ENCODE data around the gene SSR1. TPM values are rescaled to one million over a fixed set of nuclear protein-coding genes. Genes with fewer than 3 reads are reported as not detected.

The SSR1 gene
- total and polyA plus RNA-seq, 9 of the 15 experiments (the other 6 are each of a cell fraction or from before 2014, with no cell fraction given), result 87.7 to 220 (median 144) TPM

GRCh38 chr6:7312616-7313504, at the start of gene SSR1 (continued):
- TF ChIP-seq AFF1 (IDR thresholded peaks at IDR 0.05; ENCODE audit: low read depth in 1 of 2, partially characterized antibody in 2 of 2), result no peak
- TF ChIP-seq SREBF2 (CRISPR knock-in tag; IDR thresholded peaks at IDR 0.05), result no peak
- peak; percentile 40; the same call in 1 of the 2 replicates for TF ChIP-seq ATF1 (CRISPR knock-in tag; IDR thresholded peaks at IDR 0.05)
- TF ChIP-seq ATF1 (tag; IDR thresholded peaks at IDR 0.05), result peak; percentile 71
- no peak for TF ChIP-seq ZNF197 (CRISPR knock-in tag; IDR thresholded peaks at IDR 0.05; ENCODE audit: low read depth)
- TF ChIP-seq HDAC6 (IDR thresholded peaks at IDR 0.05; ENCODE audit: low read depth, low read length), result no peak; the same call in 1 of the 2 replicates
- TF ChIP-seq RAD21 (CRISPR knock-in tag; conservative IDR thresholded peaks at IDR 0.05 in 1 of 2, IDR thresholded peaks at IDR 0.05 in 1 of 2), result no peak
- TF ChIP-seq L3MBTL2 (IDR thresholded peaks at IDR 0.05), result peak; percentile 89
- TF ChIP-seq ZNF785 (CRISPR knock-in tag; IDR thresholded peaks at IDR 0.05), result no peak
- TF ChIP-seq ZBTB1 (CRISPR knock-in tag; IDR thresholded peaks at IDR 0.05; ENCODE audit: borderline replicate concordance, low read depth), result peak; percentile 96
- TF ChIP-seq ASH1L (IDR thresholded peaks at IDR 0.05; ENCODE audit: borderline replicate concordance, low read depth, partially characterized antibody), result no peak
- TF ChIP-seq ZNF436 (CRISPR knock-in tag; IDR thresholded peaks at IDR 0.05), result no peak
- TF ChIP-seq ZNF696 (CRISPR knock-in tag; conservative IDR thresholded peaks at IDR 0.05), result no peak
- no peak for TF ChIP-seq PBX2 (CRISPR knock-in tag; IDR thresholded peaks at IDR 0.05; ENCODE audit: low read depth)
- no peak for TF ChIP-seq PBX2 (tag; conservative IDR thresholded peaks at IDR 0.05; ENCODE audit: low read depth)
- TF ChIP-seq SUPT5H (IDR thresholded peaks at IDR 0.05), result peak; percentile 97
- no peak for TF ChIP-seq KLF6 (CRISPR knock-in tag; IDR thresholded peaks at IDR 0.05; ENCODE audit: borderline replicate concordance)
- no peak for TF ChIP-seq POU5F1 (IDR thresholded peaks at IDR 0.05; ENCODE audit: borderline replicate concordance, low read depth, low read length, partially characterized antibody)
- peak; percentile 90 for TF ChIP-seq ARHGAP35 (IDR thresholded peaks at IDR 0.05; ENCODE audit: partially characterized antibody)
- TF ChIP-seq ARID1B (IDR thresholded peaks at IDR 0.05), result peak; percentile 62; the same call in 1 of the 2 replicates
- no peak; the same call in 1 of the 2 replicates for TF ChIP-seq ZNF668 (CRISPR knock-in tag; IDR thresholded peaks at IDR 0.05)
